Lower leg skin (tissue), 3 donors: ENCODE results near the gene CSNK2A3.

Experiments used
- CTCF ChIP-seq, 3 donors: fragments of 450-650 bp; IDR thresholded peaks; one replicate each; pipeline ENCODE4 v1.5.1; 2016; ENCODE audit warnings: antibody characterized with exemption in 3 of 3, mild to moderate bottlenecking in 3 of 3, moderate library complexity in 2 of 3
- POLR2A ChIP-seq, 2 donors: fragments of 450-650 bp; IDR thresholded peaks; one replicate each; pipeline ENCODE4 v1.6.1; 2016 to 2017; ENCODE audit warnings: antibody characterized with exemption in 2 of 2, mild to moderate bottlenecking in 1 of 2, moderate library complexity in 1 of 2

GRCh38 chr11:11391169-11391568 is 38.1 kb upstream of the CSNK2A3 start:
- no peak for TF ChIP-seq CTCF (IDR thresholded peaks at IDR 0.05)
- no peak for TF ChIP-seq POLR2A (IDR thresholded peaks at IDR 0.05)
